ENCODE results near the gene SLC34A2. TPM values are rescaled to one million over a fixed set of nuclear protein-coding genes. Genes with fewer than 3 reads are reported as not detected.

The SLC34A2 gene
- total and polyA plus RNA-seq, 2 experiments from 2014 or later = 0.73 to 0.80 TPM

DNA sequence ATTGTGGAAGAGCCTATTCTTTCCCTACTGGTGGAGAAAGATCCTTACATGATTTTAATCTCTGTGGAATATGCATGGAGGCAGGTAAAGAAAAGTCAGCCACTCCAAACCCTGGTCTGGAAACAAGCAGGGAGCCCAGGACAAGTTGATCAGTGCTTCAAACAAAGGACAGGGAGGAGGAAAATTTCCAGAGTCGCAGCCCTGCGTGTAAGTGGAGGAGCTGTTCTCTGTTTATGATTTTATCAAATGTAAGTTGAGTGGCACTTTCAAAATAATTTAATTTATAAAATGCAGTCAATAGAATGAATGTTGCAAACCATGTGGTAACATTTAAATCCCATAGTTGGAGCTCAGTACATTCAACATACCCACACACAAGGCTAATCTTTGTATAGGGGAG is 57.0 kb downstream of the SLC34A2 start:
- no peak for DNase-seq (ENCODE audit: low spot score)
- Histone ChIP-seq H3K4me2 (no peak overlapping the region), H2AFZ (no peak overlapping the region), H3K27ac (ENCODE audit: low read depth) (no peak overlapping the region), H3K4me1 (ENCODE audit: insufficient read depth) (no peaks in the 10 kb centered on the region), H3K4me3 (no peak overlapping the region), H3F3A (replicated peaks; ENCODE audit: low read depth) (no peaks in the 10 kb centered on the region), H3K79me2 (replicated peaks; ENCODE audit: insufficient read depth) (no peaks in the 10 kb centered on the region), H3K27me3 (ENCODE audit: insufficient read depth) (no peaks in the 10 kb centered on the region), H4K20me1 (replicated peaks; ENCODE audit: insufficient read depth) (no peaks in the 10 kb centered on the region), H3K9me2 (ENCODE audit: insufficient read depth) (no peaks in the 10 kb centered on the region), H3K36me3 (ENCODE audit: insufficient read depth) (no peaks in the 10 kb centered on the region)
- Mint-ChIP-seq H3K27me3 (ENCODE audit: insufficient read depth, low read depth, poor library complexity) (peaks cover 2% of the 10 kb centered on the region), H3K36me3 (ENCODE audit: low read depth) (peaks cover 6% of the 10 kb centered on the region; the same call in 2 of the 3 replicates), H3K9me3 (peaks cover 9% of the 10 kb centered on the region), H3K27ac (no peak overlapping the region; the same call in 1 of the 2 replicates), H3K4me1 (no peaks in the 10 kb centered on the region), H3K4me3 (no peak overlapping the region)
- ATAC-seq = no peak
- TF ChIP-seq EZH2 (IDR thresholded peaks at IDR 0.05; ENCODE audit: low read depth, unreplicated experiment) = no peak
- TF ChIP-seq STAT1 (IDR thresholded peaks at IDR 0.05; ENCODE audit: unreplicated experiment) = no peak
- TF ChIP-seq POLR2AphosphoS5 (IDR thresholded peaks at IDR 0.05; ENCODE audit: low read depth) = no peak
- TF ChIP-seq, protein P1, sequence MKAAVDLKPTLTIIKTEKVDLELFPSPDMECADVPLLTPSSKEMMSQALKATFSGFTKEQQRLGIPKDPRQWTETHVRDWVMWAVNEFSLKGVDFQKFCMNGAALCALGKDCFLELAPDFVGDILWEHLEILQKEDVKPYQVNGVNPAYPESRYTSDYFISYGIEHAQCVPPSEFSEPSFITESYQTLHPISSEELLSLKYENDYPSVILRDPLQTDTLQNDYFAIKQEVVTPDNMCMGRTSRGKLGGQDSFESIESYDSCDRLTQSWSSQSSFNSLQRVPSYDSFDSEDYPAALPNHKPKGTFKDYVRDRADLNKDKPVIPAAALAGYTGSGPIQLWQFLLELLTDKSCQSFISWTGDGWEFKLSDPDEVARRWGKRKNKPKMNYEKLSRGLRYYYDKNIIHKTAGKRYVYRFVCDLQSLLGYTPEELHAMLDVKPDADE (IDR thresholded peaks at IDR 0.05) = no peak
- TF ChIP-seq, protein P2, sequence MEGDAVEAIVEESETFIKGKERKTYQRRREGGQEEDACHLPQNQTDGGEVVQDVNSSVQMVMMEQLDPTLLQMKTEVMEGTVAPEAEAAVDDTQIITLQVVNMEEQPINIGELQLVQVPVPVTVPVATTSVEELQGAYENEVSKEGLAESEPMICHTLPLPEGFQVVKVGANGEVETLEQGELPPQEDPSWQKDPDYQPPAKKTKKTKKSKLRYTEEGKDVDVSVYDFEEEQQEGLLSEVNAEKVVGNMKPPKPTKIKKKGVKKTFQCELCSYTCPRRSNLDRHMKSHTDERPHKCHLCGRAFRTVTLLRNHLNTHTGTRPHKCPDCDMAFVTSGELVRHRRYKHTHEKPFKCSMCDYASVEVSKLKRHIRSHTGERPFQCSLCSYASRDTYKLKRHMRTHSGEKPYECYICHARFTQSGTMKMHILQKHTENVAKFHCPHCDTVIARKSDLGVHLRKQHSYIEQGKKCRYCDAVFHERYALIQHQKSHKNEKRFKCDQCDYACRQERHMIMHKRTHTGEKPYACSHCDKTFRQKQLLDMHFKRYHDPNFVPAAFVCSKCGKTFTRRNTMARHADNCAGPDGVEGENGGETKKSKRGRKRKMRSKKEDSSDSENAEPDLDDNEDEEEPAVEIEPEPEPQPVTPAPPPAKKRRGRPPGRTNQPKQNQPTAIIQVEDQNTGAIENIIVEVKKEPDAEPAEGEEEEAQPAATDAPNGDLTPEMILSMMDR (conservative IDR thresholded peaks at IDR 0.05; ENCODE audit: low read depth in 2 of 2) = no peak
- no peak for TF ChIP-seq JUNB (IDR thresholded peaks at IDR 0.05; ENCODE audit: unreplicated experiment)
- no peak for TF ChIP-seq NANOG (IDR thresholded peaks at IDR 0.05; ENCODE audit: borderline replicate concordance)

DNA sequence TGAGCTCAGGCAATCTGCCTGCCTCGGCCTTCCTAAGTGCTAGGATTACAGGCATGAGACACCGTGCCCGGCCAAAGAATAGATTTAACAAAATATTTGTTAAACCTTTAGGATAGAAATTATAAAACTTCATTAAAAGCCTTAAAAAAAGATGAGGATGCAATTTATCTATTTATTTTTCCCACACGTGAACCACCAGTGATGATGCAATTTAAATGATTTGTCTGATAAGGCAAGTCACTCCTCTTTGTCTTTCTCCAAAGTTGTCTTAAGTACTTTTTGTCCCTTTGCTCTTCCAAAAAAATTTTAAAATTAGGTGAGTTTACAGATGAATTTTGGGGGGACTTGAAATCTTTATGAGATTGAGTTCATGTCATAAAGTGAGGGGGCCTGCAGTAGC is 58.2 kb downstream of the SLC34A2 start:
- H4K20me1 ChIP-seq (replicated peaks; ENCODE audit: insufficient read depth) = no peaks in the 10 kb centered on the region
- no peak overlapping the region for H3K27ac Mint-ChIP-seq
- TF ChIP-seq POLR2AphosphoS5 (IDR thresholded peaks at IDR 0.05; ENCODE audit: low read depth) = no peak
- TF ChIP-seq NANOG (IDR thresholded peaks at IDR 0.05; ENCODE audit: borderline replicate concordance) = no peak
- TF ChIP-seq, protein P1 (IDR thresholded peaks at IDR 0.05) = no peak
- no peak for TF ChIP-seq JUNB (IDR thresholded peaks at IDR 0.05; ENCODE audit: unreplicated experiment)
- no peak for TF ChIP-seq EZH2 (IDR thresholded peaks at IDR 0.05; ENCODE audit: low read depth, unreplicated experiment)
- TF ChIP-seq, protein P3, sequence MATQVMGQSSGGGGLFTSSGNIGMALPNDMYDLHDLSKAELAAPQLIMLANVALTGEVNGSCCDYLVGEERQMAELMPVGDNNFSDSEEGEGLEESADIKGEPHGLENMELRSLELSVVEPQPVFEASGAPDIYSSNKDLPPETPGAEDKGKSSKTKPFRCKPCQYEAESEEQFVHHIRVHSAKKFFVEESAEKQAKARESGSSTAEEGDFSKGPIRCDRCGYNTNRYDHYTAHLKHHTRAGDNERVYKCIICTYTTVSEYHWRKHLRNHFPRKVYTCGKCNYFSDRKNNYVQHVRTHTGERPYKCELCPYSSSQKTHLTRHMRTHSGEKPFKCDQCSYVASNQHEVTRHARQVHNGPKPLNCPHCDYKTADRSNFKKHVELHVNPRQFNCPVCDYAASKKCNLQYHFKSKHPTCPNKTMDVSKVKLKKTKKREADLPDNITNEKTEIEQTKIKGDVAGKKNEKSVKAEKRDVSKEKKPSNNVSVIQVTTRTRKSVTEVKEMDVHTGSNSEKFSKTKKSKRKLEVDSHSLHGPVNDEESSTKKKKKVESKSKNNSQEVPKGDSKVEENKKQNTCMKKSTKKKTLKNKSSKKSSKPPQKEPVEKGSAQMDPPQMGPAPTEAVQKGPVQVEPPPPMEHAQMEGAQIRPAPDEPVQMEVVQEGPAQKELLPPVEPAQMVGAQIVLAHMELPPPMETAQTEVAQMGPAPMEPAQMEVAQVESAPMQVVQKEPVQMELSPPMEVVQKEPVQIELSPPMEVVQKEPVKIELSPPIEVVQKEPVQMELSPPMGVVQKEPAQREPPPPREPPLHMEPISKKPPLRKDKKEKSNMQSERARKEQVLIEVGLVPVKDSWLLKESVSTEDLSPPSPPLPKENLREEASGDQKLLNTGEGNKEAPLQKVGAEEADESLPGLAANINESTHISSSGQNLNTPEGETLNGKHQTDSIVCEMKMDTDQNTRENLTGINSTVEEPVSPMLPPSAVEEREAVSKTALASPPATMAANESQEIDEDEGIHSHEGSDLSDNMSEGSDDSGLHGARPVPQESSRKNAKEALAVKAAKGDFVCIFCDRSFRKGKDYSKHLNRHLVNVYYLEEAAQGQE (IDR thresholded peaks at IDR 0.05; ENCODE audit: unreplicated experiment) = no peak
- TF ChIP-seq ZNF114 (CRISPR knock-in tag; IDR thresholded peaks at IDR 0.05) = no peak
- no peak for TF ChIP-seq STAT1 (IDR thresholded peaks at IDR 0.05; ENCODE audit: unreplicated experiment)
- TF ChIP-seq, protein P2 (conservative IDR thresholded peaks at IDR 0.05; ENCODE audit: low read depth in 2 of 2) = no peak
- TF ChIP-seq CREB1 (CRISPR knock-in tag; IDR thresholded peaks at IDR 0.05; ENCODE audit: low read depth) = no peak
- TF ChIP-seq ZNF331 (CRISPR knock-in tag; IDR thresholded peaks at IDR 0.05; ENCODE audit: low read depth) = no peak

More for the DNA sequence above, 58.2 kb downstream of the SLC34A2 start:
- H2AFZ ChIP-seq = no peak overlapping the region
- H3K4me1 Mint-ChIP-seq = no peaks in the 10 kb centered on the region
- no peaks in the 10 kb centered on the region for H3K36me3 ChIP-seq (ENCODE audit: insufficient read depth)
- no peak for DNase-seq (ENCODE audit: low spot score)
- H3K9me3 Mint-ChIP-seq = peaks cover 7% of the 10 kb centered on the region
- H3K36me3 Mint-ChIP-seq (ENCODE audit: low read depth) = peaks cover 4% of the 10 kb centered on the region; the same call in 2 of the 3 replicates
- ATAC-seq = no peak
- H3K4me3 ChIP-seq = no peak overlapping the region
- no peaks in the 10 kb centered on the region for H3F3A ChIP-seq (replicated peaks; ENCODE audit: low read depth)
- H3K27me3 Mint-ChIP-seq (ENCODE audit: insufficient read depth, low read depth, poor library complexity) = peaks cover 2% of the 10 kb centered on the region
- no peaks in the 10 kb centered on the region for H3K27me3 ChIP-seq (ENCODE audit: insufficient read depth)
- H3K79me2 ChIP-seq (replicated peaks; ENCODE audit: insufficient read depth) = no peaks in the 10 kb centered on the region
- no peaks in the 10 kb centered on the region for H3K9me2 ChIP-seq (ENCODE audit: insufficient read depth)
- no peak overlapping the region for H3K4me2 ChIP-seq
- no peak overlapping the region for H3K27ac ChIP-seq (ENCODE audit: low read depth)
- no peaks in the 10 kb centered on the region for H3K4me1 ChIP-seq (ENCODE audit: insufficient read depth)
- H3K4me3 Mint-ChIP-seq = no peak overlapping the region

Measured in GM23338 (cell line).